Astrocyte (in vitro differentiated cells and primary cell): ENCODE measurements around the gene NDUFA3. TPM values are rescaled to one million over a fixed set of nuclear protein-coding genes. Genes with fewer than 3 reads are reported as not detected.
A peak's percentile ranks its signal among the peaks of the same experiment; 100 is the strongest.

Experiments
- DNase-seq: peaks from one replicate; pipeline ENCODE4 v3.0.0-alpha.2; 2010; ENCODE audit warnings: low read depth
- FAIRE-seq: peaks from 2 replicates; lab custom pipeline; 2011; peaks lifted over from hg19 to GRCh38; lab: Jason Lieb, UNC
- H2AFZ ChIP-seq: 2 replicates; pipeline ENCODE4 v1.6.0; 2012; ENCODE audit warnings: low read depth, low read length, inconsistent platforms
- H3K27ac ChIP-seq: 2 replicates; pipeline ENCODE4 v1.5.1; 2011; ENCODE audit warnings: low read depth, low read length, inconsistent platforms
- H3K27me3 ChIP-seq: 2 replicates; pipeline ENCODE4 v1.6.0; 2011; ENCODE audit warnings: low read length, inconsistent platforms; ENCODE audit not compliant: insufficient read depth
- H3K36me3 ChIP-seq: 2 replicates; pipeline ENCODE4 v1.5.1; 2011; ENCODE audit warnings: low read length, inconsistent platforms; ENCODE audit not compliant: insufficient read depth
- H3K4me1 ChIP-seq: 2 replicates; pipeline ENCODE4 v1.5.1; 2011; ENCODE audit warnings: low read length, inconsistent platforms; ENCODE audit not compliant: insufficient read depth
- H3K4me2 ChIP-seq: 2 replicates; pipeline ENCODE4 v1.6.0; 2012; ENCODE audit warnings: low read length, inconsistent platforms
- H3K4me3 ChIP-seq: 2 replicates; pipeline ENCODE4 v1.5.1; 2011; ENCODE audit warnings: low read depth, mild to moderate bottlenecking, low read length, inconsistent platforms; ENCODE audit not compliant: insufficient read depth
- H3K79me2 ChIP-seq: 2 replicates; pipeline ENCODE4 v1.6.0; 2012; ENCODE audit warnings: mild to moderate bottlenecking, low read length, inconsistent platforms; ENCODE audit not compliant: insufficient read depth
- H3K9ac ChIP-seq: 2 replicates; pipeline ENCODE4 v1.6.0; 2012; ENCODE audit warnings: mild to moderate bottlenecking, low read length, inconsistent platforms
- H3K9me3 ChIP-seq: 2 replicates; pipeline ENCODE4 v1.5.1; 2012; ENCODE audit warnings: low read depth, mild to moderate bottlenecking, low read length, inconsistent platforms; ENCODE audit not compliant: insufficient read depth
- H4K20me1 ChIP-seq: 2 replicates; pipeline ENCODE4 v1.6.0; 2012; ENCODE audit warnings: low read length, inconsistent platforms; ENCODE audit not compliant: insufficient read depth
- H3K27ac Mint-ChIP-seq: one replicate; pipeline ENCODE4 v1.8.0; 2021; ENCODE audit warnings: mild to moderate bottlenecking, mixed read lengths; ENCODE audit not compliant: unreplicated experiment
- H3K27me3 Mint-ChIP-seq: one replicate; pipeline ENCODE4 v1.8.0; 2021; ENCODE audit warnings: low read depth, mixed read lengths; ENCODE audit not compliant: unreplicated experiment
- H3K36me3 Mint-ChIP-seq: one replicate; pipeline ENCODE4 v1.8.0; 2021; ENCODE audit warnings: low read depth, mixed read lengths; ENCODE audit not compliant: unreplicated experiment
- H3K4me1 Mint-ChIP-seq: one replicate; pipeline ENCODE4 v1.8.0; 2021; ENCODE audit warnings: low read depth, mixed read lengths; ENCODE audit not compliant: unreplicated experiment
- H3K4me3 Mint-ChIP-seq: one replicate; pipeline ENCODE4 v1.8.0; 2021; ENCODE audit warnings: mild to moderate bottlenecking, moderate library complexity, mixed read lengths; ENCODE audit not compliant: unreplicated experiment
- H3K9me3 Mint-ChIP-seq: one replicate; pipeline ENCODE4 v1.8.0; 2021; ENCODE audit warnings: mild to moderate bottlenecking, mixed read lengths; ENCODE audit not compliant: unreplicated experiment
- CTCF ChIP-seq: IDR thresholded peaks from 2 replicates; pipeline ENCODE4 v1.5.1; 2011; ENCODE audit warnings: low read depth, mild to moderate bottlenecking, inconsistent platforms, low read length, moderate library complexity; ENCODE audit not compliant: insufficient read depth
- EZH2 ChIP-seq: IDR thresholded peaks from 2 replicates; pipeline ENCODE4 v1.6.1; 2012; ENCODE audit warnings: mild to moderate bottlenecking, low read length, inconsistent platforms; ENCODE audit not compliant: insufficient read depth
- total RNA-seq: library from RNA; stranded (reverse); gene quantifications from 2 replicates; pipeline ENCODE4 v1.2.1, GENCODE V29; 2021

The NDUFA3 gene
- total RNA-seq, 1 donor from 2014 or later = 99.2 TPM

DNA sequence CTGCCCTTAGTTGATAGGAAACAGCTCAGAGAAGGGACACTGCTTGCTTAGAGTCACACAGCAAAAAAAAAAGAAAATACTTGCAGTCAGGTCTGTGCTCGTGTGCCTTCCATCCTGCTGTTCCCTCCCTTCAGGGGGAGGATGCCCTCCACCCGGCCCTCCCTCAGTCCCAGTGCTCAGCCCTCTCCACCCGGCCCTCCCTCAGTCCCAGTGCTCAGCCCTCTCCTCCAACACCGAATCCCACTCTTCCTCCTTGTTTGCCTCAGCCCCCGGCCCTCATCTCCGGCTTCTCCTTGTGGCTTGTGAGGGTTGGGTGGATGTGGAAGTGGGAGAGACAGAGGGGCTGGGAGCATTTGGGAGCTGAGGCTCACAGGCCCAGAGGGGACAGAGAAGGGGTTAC is 7.0 kb downstream of the NDUFA3 start:
- Histone ChIP-seq H3K9me3 (no peaks in the 10 kb centered on the region), H3K4me3 (no peak overlapping the region), H3K9ac (no peak overlapping the region), H3K4me1 (peaks cover 7% of the 10 kb centered on the region), H2AFZ (no peak overlapping the region), H3K4me2 (no peak overlapping the region), H3K36me3 (peaks cover 5% of the 10 kb centered on the region), H3K27ac (no peak overlapping the region), H4K20me1 (peaks cover 15% of the 10 kb centered on the region), H3K79me2 (peaks cover 30% of the 10 kb centered on the region), H3K27me3 (no peaks in the 10 kb centered on the region)
- FAIRE-seq = no peak
- no peak for DNase-seq
- H3K4me3 Mint-ChIP-seq = no peak overlapping the region
- H3K27me3 Mint-ChIP-seq = no peaks in the 10 kb centered on the region
- peaks cover 19% of the 10 kb centered on the region for H3K36me3 Mint-ChIP-seq
- no peaks in the 10 kb centered on the region for H3K4me1 Mint-ChIP-seq
- H3K27ac Mint-ChIP-seq = no peak overlapping the region
- H3K9me3 Mint-ChIP-seq = no peaks in the 10 kb centered on the region
- TF ChIP-seq EZH2 (no peak), CTCF (no peak)

- Histone ChIP-seq H3K4me1 (peaks cover 11% of the 10 kb centered on the region), H4K20me1 (peaks cover 12% of the 10 kb centered on the region), H3K27ac (peak overlapping the region; percentile 88), H3K36me3 (peaks cover 7% of the 10 kb centered on the region), H3K4me2 (peak overlapping the region; percentile 97), H3K27me3 (no peaks in the 10 kb centered on the region), H3K9me3 (no peaks in the 10 kb centered on the region), H3K79me2 (peaks cover 46% of the 10 kb centered on the region), H3K4me3 (peak overlapping the region; percentile 94), H2AFZ (peak overlapping the region; percentile 96), H3K9ac (peak overlapping the region; percentile 93)
- DNase-seq (peak; percentile 32), FAIRE-seq (no peak)
- no peaks in the 10 kb centered on the region for H3K27me3 Mint-ChIP-seq
- H3K27ac Mint-ChIP-seq = peak overlapping the region; percentile 96
- peak overlapping the region; percentile 95 for H3K4me3 Mint-ChIP-seq
- peaks cover 12% of the 10 kb centered on the region for H3K36me3 Mint-ChIP-seq
- TF ChIP-seq CTCF = no peak
- TF ChIP-seq EZH2 = no peak
- peaks cover 2% of the 10 kb centered on the region for H3K4me1 Mint-ChIP-seq
- H3K9me3 Mint-ChIP-seq = no peaks in the 10 kb centered on the region
Measured at GRCh38 chr19:54114340-54115108, 11.9 kb downstream of the NDUFA3 start.
